HCT116 (cell line): ENCODE results near the gene CROCC. TPM values are rescaled to one million over a fixed set of nuclear protein-coding genes. Genes with fewer than 3 reads are reported as not detected.

ENCODE experiments used
- ATAC-seq: fragments of 200-7000 bp; cut with Tn5 transposase; 2 replicates; pipeline ENCODE4 v1.9.1; 2020; ENCODE audit warnings: mild to moderate bottlenecking, moderate library complexity
- BruUV-seq: library from RNA; stranded (reverse); fragments of 400-500 nt; replicated peaks from 2 replicates; lab custom pipeline; 2021; lab: Mats Ljungman, UMichigan
- CTCF ChIA-PET: fragments of 300-600 bp; sonication (Branson Sonifier 250); formaldehyde crosslinking; loops from one replicate; lab custom pipeline; 2021; ENCODE audit warnings: antibody characterized with exemption; lab: Charles Lee
- POLR2A ChIA-PET: fragments of 300-600, 350-600 bp; sonication (Branson Sonifier 250); formaldehyde crosslinking; loops from one replicate; lab custom pipeline; 2021; ENCODE audit warnings: antibody characterized with exemption; lab: Charles Lee
- RAD21 ChIA-PET, 2 experiments: fragments of 300-600 bp; sonication (Branson Sonifier 250); formaldehyde crosslinking; loops; one replicate each; lab custom pipeline; 2023; ENCODE audit warnings: low total read pairs in 2 of 2; ENCODE audit not compliant: uncharacterized antibody in 2 of 2, unreplicated experiment in 2 of 2, low non-redundant PET in 1 of 2; lab: Charles Lee
- DNase-seq: peaks from one replicate; pipeline ENCODE4 v3.0.0-alpha.2; 2010; ENCODE audit warnings: low read depth, low spot score
- H2AFZ ChIP-seq: fragments of 200-600 bp; shearing (Covaris generic), sonication (generic); 2 replicates; pipeline ENCODE4 v1.6.1; 2017; ENCODE audit warnings: low read depth, mixed run types, mixed read lengths, antibody characterized with exemption, low read length; ENCODE audit not compliant: poor library complexity, severe bottlenecking
- H3K27ac ChIP-seq: 2 replicates; pipeline ENCODE4 v1.5.1; 2012; ENCODE audit warnings: low read depth, low read length
- H3K27me3 ChIP-seq: fragments of 200-600 bp; sonication (generic); 2 replicates; pipeline ENCODE4 v1.6.1; 2016; ENCODE audit warnings: mixed run types, low read length, mixed read lengths; ENCODE audit not compliant: insufficient read depth
- H3K36me3 ChIP-seq, 2 experiments: fragments of 200-500 bp in 1 of 2; fragments of 200-600 bp in 1 of 2; sonication (Bioruptor generic) in 1 of 2; sonication (generic) in 1 of 2; 2 replicates each; pipeline versions ENCODE4 v1.5.1 to v1.6.1; 2014 to 2016; ENCODE audit warnings: low read length in 2 of 2, inconsistent platforms in 1 of 2, mixed read lengths in 1 of 2, mixed run types in 1 of 2; ENCODE audit not compliant: insufficient read depth in 2 of 2, control insufficient read depth in 1 of 2
- H3K4me1 ChIP-seq, 2 experiments: fragments of 200-600 bp in 1 of 2; sonication (generic) in 1 of 2; 2 replicates each; pipeline versions ENCODE4 v1.5.1 to v1.6.1; 2012 to 2017; ENCODE audit warnings: low read length in 2 of 2, inconsistent platforms in 1 of 2, mild to moderate bottlenecking in 1 of 2, mixed read lengths in 1 of 2, mixed run types in 1 of 2, moderate library complexity in 1 of 2; ENCODE audit not compliant: insufficient read depth in 2 of 2, control insufficient read depth in 1 of 2
- H3K4me2 ChIP-seq: fragments of 200-600 bp; sonication (generic); 2 replicates; pipeline ENCODE4 v1.6.1; 2017; ENCODE audit warnings: mixed run types, low read length, mixed read lengths
- H3K4me3 ChIP-seq, 2 experiments: fragments of 200-600 bp in 1 of 2; sonication (generic) in 1 of 2; replicated peaks in 1 of 2; 2 replicates each; pipeline ENCODE4 v1.5.1; 2011 to 2016; ENCODE audit warnings: low read length in 2 of 2, control low read depth in 1 of 2, low read depth in 1 of 2, mild to moderate bottlenecking in 1 of 2, mixed read lengths in 1 of 2, mixed run types in 1 of 2
- H3K79me2 ChIP-seq: fragments of 200-600 bp; sonication (generic); 2 replicates; pipeline ENCODE4 v1.6.1; 2017; ENCODE audit warnings: mild to moderate bottlenecking, mixed run types, low read length, moderate library complexity, mixed read lengths; ENCODE audit not compliant: insufficient read depth
- H3K9ac ChIP-seq: fragments of 200-600 bp; sonication (generic); 2 replicates; pipeline ENCODE4 v1.6.1; 2016; ENCODE audit warnings: low read length, mixed read lengths
- H3K9me2 ChIP-seq: fragments of 200-600 bp; sonication (generic), shearing (Covaris generic); 2 replicates; pipeline ENCODE4 v1.6.1; 2017; ENCODE audit warnings: mixed run types, mild to moderate bottlenecking, moderate library complexity; ENCODE audit not compliant: insufficient read depth
- H3K9me3 ChIP-seq, 2 experiments: fragments of 200-500 bp in 1 of 2; fragments of 200-600 bp in 1 of 2; sonication (Bioruptor generic) in 1 of 2; sonication (generic) in 1 of 2; 2 replicates each; pipeline ENCODE4 v1.6.1; 2014 to 2017; ENCODE audit warnings: low read length in 2 of 2, mixed read lengths in 2 of 2, inconsistent platforms in 1 of 2, low read depth in 1 of 2, mild to moderate bottlenecking in 1 of 2, mixed run types in 1 of 2, moderate library complexity in 1 of 2; ENCODE audit not compliant: control insufficient read depth in 1 of 2, insufficient read depth in 1 of 2
- H4K20me1 ChIP-seq: fragments of 200-600 bp; sonication (generic), shearing (Covaris generic); 2 replicates; pipeline ENCODE4 v1.6.1; 2017; ENCODE audit warnings: mixed run types, mild to moderate bottlenecking, moderate library complexity; ENCODE audit not compliant: insufficient read depth
- CTCF ChIP-seq, 3 experiments: fragments of 200-600 bp in 1 of 3; sonication (generic) in 1 of 3; IDR thresholded peaks in 2 of 3; conservative IDR thresholded peaks in 1 of 3; 2 replicates each; pipeline ENCODE4 v1.5.1; 2012 to 2017; ENCODE audit warnings: low read depth in 2 of 3, low read length in 2 of 3, antibody characterized with exemption in 1 of 3, borderline replicate concordance in 1 of 3, control low read depth in 1 of 3, mild to moderate bottlenecking in 1 of 3, mixed read lengths in 1 of 3, mixed run types in 1 of 3, moderate library complexity in 1 of 3; ENCODE audit not compliant: insufficient read depth in 1 of 3
- ELF1 ChIP-seq: IDR thresholded peaks from 2 replicates; pipeline ENCODE4 v1.6.1; 2012; ENCODE audit warnings: low read depth, borderline replicate concordance
- EZH2phosphoT487 ChIP-seq: fragments of 200-600 bp; IDR thresholded peaks from 2 replicates; pipeline ENCODE4 v1.6.1; 2018; ENCODE audit warnings: antibody characterized with exemption, borderline replicate concordance
- JUND ChIP-seq: IDR thresholded peaks from 2 replicates; pipeline ENCODE4 v1.6.1; 2012
- REST ChIP-seq: IDR thresholded peaks from 2 replicates; pipeline ENCODE4 v1.6.1; 2012; ENCODE audit warnings: low read depth
- SRF ChIP-seq: IDR thresholded peaks from 2 replicates; pipeline ENCODE4 v1.6.1; 2012; ENCODE audit warnings: low read depth
- TCF7L2 ChIP-seq: IDR thresholded peaks from 2 replicates; pipeline ENCODE4 v1.7.0; 2011; ENCODE audit warnings: borderline replicate concordance, inconsistent platforms; ENCODE audit not compliant: insufficient read depth, insufficient read length; ENCODE audit errors: extremely low read depth
- intact Hi-C: fragments of 100-400 bp; cut with micrococcal nuclease; formaldehyde crosslinking; loops from 2 replicates; pipeline ENCODE4 v1.10.0; 2022
- total RNA-seq: library from RNA; stranded (reverse); gene quantifications from one replicate; pipeline ENCODE4 v1.2.1, GENCODE V29; 2021; ENCODE audit not compliant: unreplicated experiment

CROCC gene
- total RNA-seq, 1 experiment from 2014 or later: 30.1 TPM

GRCh38 chr1:16958475-16958874, 36.7 kb downstream of the CROCC start:
- H3K4me2 ChIP-seq: no peak overlapping the region
- H3K79me2 ChIP-seq: no peaks in the 10 kb centered on the region
- CTCF ChIA-PET: no interaction called here
- POLR2A ChIA-PET: no interaction called here
- intact Hi-C loops: no loop called here
- ATAC-seq (no peak), DNase-seq (no peak)
- H3K9ac ChIP-seq: no peak overlapping the region
- RAD21 ChIA-PET: no interaction called here
- no peaks in the 10 kb centered on the region for H3K36me3 ChIP-seq
- no peak overlapping the region for H3K4me3 ChIP-seq
- H3K9me2 ChIP-seq: no peaks in the 10 kb centered on the region
- no peaks in the 10 kb centered on the region for H4K20me1 ChIP-seq
- BruUV-seq: no TSS peak
- H3K27ac ChIP-seq: no peak overlapping the region
- H3K9me3 ChIP-seq: no peaks in the 10 kb centered on the region
- TF ChIP-seq EZH2phosphoT487: no peak
- TF ChIP-seq ELF1: no peak
- no peak for TF ChIP-seq TCF7L2
- TF ChIP-seq SRF: no peak
- TF ChIP-seq REST: no peak
- TF ChIP-seq CTCF (IDR thresholded peaks at IDR 0.05 in 2 of 3, conservative IDR thresholded peaks at IDR 0.05 in 1 of 3; ENCODE audit: borderline replicate concordance in 1 of 3, insufficient read depth in 1 of 3, low read depth in 2 of 3, low read length in 2 of 3): no peak
- no peak for TF ChIP-seq JUND
- peaks cover 12 to 17% of the 10 kb centered on the region in 2 experiments for H3K4me1 ChIP-seq
- H3K27me3 ChIP-seq: no peaks in the 10 kb centered on the region
- no peak overlapping the region for H2AFZ ChIP-seq
